Dermis blood vessel endothelial cell (primary cell): ENCODE data around the gene APOO. TPM values are rescaled to one million over a fixed set of nuclear protein-coding genes. Genes with fewer than 3 reads are reported as not detected.

Source experiments
- DNase-seq: peaks from one replicate; pipeline ENCODE4 v3.0.0; 2010
- total RNA-seq: library from RNA; depleted of rRNA; stranded (reverse); fragments of >200 nt; gene quantifications from 2 replicates; pipeline ENCODE4 v1.2.3, GENCODE V29; 2014

The APOO gene
- total RNA-seq = 5.6 and 10.9 TPM in 2 replicates

DNA sequence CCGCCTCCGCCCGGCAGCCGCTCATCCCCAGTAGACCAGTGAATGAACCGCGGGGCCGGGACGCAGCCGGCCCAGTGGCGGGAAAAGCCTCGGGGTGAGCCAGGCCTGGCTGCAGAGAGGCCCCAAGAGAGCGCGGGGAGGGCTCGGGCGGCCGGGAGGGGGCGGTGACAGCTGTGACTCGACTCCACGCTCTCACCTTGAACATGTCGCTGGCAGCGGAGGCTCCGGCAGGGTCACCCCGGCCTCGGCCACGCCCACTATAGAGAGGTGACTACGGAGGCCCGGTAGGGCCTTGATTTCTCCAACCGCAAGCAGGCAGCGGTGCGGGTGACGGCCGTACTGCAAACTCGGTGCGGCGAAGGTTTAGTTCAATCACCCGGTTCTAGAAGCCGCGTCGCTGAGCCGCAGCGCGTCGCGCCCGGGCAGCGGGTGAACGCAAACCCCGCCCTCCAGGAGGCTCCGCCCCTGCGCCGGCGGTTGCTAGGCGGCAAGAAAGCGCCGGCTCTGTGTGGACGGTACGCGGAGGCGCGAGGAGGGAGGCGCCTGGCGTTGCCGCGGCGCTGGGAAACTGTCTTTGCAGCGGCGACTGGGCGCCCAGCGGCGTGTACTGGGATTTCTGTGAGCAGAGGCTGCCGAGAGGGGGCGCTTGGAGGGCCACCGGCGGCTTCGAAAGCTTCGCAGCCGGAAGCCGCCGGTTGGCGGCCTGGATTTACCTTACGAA lies at the start of gene APOO, which contains the start of gene CXorf58:
Gene APOO (minus strand): TSS at position 441 of the 721 bp plus-strand sequence. CDS start 236 bp downstream, at position 205.
Gene CXorf58 (plus strand): TSS at position 509 of the 721 bp plus-strand sequence. CDS start 2,297 bp downstream, outside the sequence.
- DNase-seq = peak; percentile 93

- DNase-seq = no peak
Observed at GRCh38 chrX:23954396-23954795, 46.7 kb upstream of the APOO start.

GRCh38 chrX:23953908-23954269 lies 46.2 kb upstream of the APOO start:
- DNase-seq = no peak

- peak; percentile 7 for DNase-seq
Observed at GRCh38 chrX:23952984-23953907, 45.5 kb upstream of the APOO start.

- DNase-seq = no peak
Observed at GRCh38 chrX:23952391-23952790, 44.7 kb upstream of the APOO start.

GRCh38 chrX:23945206-23945605 lies 37.5 kb upstream of the APOO start:
- DNase-seq = no peak

DNA sequence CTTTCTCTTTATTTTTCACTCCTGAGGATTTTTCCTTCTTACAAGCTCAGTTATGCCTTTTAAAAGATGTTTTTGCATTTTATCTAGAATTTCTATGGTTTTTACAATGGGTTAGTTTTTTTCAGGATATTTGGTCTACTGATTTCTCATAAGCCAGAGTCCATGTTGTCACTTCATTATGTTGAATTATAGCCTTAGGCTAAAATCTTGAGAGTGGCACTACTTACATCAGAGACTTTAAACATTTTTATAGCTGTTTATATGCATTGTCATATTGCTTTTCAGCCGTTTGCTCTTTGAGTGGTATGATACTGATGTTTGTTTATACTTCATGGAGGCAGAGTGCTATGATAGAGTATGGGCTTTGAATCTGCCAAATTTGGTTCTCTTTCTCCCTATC lies 36.5 kb upstream of the APOO start:
- DNase-seq = no peak

DNA sequence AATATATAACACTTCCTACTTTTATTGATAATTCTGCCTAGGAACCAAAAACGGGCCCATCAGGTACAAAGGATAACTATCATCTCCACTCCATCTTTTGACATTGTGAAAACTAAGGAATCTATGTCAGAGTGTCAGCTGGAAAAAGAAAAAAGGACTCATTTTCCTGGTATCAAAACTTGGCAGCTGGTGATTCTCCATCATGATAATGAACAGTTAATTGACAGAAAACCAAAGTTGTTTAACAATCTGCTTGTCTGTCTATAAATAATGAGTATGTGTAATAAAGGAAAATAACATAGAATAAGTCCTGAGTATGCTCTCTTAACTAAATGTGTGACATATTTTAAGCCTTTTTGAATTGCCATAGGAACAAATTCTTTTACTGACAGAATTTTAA lies 31.5 kb upstream of the APOO start:
- no peak for DNase-seq

GRCh38 chrX:23938690-23939089 lies 31.0 kb upstream of the APOO start:
- no peak for DNase-seq

DNA sequence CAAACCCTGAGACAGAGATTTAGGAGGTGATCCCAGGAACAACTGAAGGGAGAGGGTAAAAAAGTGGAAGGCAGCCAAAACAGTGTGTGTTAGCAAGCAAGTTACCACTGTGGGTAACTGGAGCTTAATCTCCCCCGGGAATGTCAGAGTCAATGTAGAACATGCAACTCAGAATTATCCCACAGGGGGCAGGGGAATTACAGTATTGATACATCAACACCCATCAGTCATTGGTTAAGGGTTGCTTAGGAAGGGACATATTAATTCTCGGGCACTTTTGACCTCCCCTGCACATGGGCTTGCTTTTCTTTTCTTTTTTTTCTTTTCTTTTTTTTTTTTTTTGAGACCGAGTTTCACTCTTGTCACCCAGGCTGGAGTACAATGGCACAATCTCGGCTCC lies 29.4 kb upstream of the APOO start:
- no peak for DNase-seq

DNA sequence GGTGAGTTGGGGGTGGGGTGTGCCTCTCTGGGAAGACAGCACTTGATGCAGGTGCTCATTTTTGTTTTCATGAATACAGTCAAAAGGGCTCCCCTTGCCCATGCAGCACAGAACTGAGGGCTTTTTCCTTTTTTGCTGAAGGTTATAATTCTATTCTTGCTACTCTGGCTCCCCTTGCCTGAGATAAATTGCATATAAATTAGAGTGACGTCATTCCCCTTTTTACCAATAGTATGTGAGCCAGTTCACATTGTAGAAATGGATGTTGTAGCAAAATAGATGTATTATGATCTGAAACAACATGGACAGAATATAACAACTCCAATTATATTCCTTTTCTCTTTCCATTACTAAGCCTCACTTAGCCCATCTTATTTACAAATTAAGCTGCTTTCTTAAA lies 28.4 kb upstream of the APOO start:
- DNase-seq = no peak

- DNase-seq = no peak
Observed at GRCh38 chrX:23935106-23935505, 27.4 kb upstream of the APOO start.

GRCh38 chrX:23932046-23932445 lies 24.3 kb upstream of the APOO start:
- DNase-seq = no peak

DNA sequence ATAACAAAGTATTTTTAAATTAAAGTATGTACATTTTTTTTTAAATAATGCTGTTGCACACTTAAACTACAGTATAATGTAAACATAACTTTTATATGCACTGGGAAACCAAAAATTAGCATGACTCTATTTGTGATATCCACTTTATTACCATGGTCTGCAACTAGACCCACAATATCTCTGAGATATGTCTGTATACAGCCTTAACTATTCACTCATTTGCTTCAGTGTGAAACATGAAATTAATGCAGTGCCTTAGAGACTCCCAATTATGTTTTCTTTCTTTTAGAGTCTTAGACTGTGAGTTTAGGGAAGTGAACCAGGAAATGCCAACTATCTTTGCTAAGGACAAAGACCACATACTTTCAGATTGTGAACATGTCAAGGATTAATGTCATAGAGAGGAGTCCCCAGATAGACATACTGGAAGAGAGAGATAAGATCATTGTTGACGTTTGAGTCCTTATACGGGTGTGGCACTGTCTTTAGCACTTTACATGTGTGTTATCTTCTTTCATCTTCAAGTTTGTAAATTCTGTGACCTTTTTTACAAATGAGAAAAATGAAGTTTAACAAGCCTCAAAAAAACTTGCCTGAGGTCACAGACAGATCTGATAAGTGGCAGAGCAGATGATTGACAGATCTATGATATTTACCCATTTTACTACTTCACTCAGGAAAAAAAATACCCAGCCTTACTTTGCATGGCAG lies 23.3 kb upstream of the APOO start:
- DNase-seq = no peak

DNA sequence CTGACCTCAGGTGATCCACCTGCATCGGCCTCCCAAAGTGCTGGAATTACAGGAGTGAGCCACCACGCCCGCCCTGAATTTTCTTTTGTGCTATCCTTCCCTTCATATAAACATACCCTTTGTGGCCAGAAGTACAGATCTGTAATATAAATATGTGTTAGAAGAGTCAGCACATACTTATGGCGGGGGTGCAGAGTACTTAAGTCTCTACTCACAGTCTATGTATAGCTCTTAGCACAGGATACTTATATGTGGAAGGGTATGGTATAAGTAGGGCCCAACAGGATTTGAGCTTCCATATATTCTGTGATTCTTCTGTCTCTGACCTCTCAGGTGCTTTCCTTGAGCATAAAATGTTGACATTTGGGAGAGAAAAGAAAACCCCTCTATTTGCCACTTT lies 18.3 kb upstream of the APOO start:
- DNase-seq = no peak

- peak; percentile 44 for DNase-seq
Observed at GRCh38 chrX:23919706-23920320, 12.1 kb upstream of the APOO start.

GRCh38 chrX:23919148-23919547 lies 11.4 kb upstream of the APOO start:
- DNase-seq = no peak

DNA sequence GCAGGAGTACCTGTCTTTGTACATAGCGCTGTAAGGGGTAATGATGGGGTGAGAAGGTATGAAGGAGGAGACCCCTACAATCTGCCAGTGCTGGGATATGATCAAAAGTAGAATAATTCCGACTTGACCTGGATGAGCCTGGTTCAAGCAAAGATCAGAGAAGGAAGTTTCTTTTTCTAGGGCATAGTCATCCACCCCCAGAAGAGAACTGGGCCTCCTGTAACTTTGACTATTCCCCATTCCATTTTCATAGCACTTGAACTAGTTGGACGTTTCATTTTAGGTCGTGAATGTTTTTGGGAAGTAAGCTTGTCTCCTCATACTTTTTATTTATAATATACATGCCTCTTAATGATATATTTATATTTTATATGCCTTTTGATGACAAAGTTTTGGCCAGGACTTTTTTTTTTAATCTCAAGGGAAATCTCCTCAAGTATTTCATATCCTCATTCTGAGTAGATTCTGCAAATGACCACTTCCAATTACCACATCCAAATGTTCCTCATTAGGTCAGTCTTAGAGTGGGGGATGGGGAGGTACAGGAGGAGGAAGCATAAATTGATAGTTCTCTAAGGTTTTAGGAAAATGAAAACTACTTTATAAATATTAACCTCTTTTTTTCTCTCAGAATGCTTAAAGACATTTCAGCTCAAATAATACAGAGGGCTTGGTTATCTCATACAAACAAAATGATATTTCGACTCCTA lies 3.5 kb upstream of the APOO start:
- DNase-seq = no peak

- no peak for DNase-seq
Observed at GRCh38 chrX:23908219-23909004, 674 bp upstream of the APOO start.

- DNase-seq = no peak
Observed at GRCh38 chrX:23907111-23907497, 634 bp downstream of the APOO start.

GRCh38 chrX:23904096-23904495 lies 3.6 kb downstream of the APOO start:
- peak; percentile 87 for DNase-seq
